HL-60 (cell line): ENCODE data around the gene POMP.

Source experiments
- GABPA ChIP-seq: IDR thresholded peaks from 2 replicates; pipeline ENCODE4 v1.6.1; 2012; ENCODE audit warnings: low read depth
- POLR2AphosphoS5 ChIP-seq: IDR thresholded peaks from 2 replicates; pipeline ENCODE4 v1.6.1; 2012; ENCODE audit warnings: low read depth
- TF ChIP-seq, protein P1 (sequence below): IDR thresholded peaks from one replicate; pipeline ENCODE4 v1.5.1; 2011; ENCODE audit warnings: low read length, control low read depth, inconsistent platforms; ENCODE audit not compliant: insufficient read depth
- TF ChIP-seq, protein P2 (sequence below): IDR thresholded peaks from 2 replicates; pipeline ENCODE4 v1.6.1; 2012; ENCODE audit warnings: low read depth; ENCODE audit not compliant: insufficient replicate concordance

GRCh38 chr13:28719227-28720055, 60.5 kb downstream of the POMP start:
- TF ChIP-seq, protein P1, sequence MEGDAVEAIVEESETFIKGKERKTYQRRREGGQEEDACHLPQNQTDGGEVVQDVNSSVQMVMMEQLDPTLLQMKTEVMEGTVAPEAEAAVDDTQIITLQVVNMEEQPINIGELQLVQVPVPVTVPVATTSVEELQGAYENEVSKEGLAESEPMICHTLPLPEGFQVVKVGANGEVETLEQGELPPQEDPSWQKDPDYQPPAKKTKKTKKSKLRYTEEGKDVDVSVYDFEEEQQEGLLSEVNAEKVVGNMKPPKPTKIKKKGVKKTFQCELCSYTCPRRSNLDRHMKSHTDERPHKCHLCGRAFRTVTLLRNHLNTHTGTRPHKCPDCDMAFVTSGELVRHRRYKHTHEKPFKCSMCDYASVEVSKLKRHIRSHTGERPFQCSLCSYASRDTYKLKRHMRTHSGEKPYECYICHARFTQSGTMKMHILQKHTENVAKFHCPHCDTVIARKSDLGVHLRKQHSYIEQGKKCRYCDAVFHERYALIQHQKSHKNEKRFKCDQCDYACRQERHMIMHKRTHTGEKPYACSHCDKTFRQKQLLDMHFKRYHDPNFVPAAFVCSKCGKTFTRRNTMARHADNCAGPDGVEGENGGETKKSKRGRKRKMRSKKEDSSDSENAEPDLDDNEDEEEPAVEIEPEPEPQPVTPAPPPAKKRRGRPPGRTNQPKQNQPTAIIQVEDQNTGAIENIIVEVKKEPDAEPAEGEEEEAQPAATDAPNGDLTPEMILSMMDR = no peak
- TF ChIP-seq POLR2AphosphoS5 (no peak), GABPA (no peak)
- TF ChIP-seq, protein P2, sequence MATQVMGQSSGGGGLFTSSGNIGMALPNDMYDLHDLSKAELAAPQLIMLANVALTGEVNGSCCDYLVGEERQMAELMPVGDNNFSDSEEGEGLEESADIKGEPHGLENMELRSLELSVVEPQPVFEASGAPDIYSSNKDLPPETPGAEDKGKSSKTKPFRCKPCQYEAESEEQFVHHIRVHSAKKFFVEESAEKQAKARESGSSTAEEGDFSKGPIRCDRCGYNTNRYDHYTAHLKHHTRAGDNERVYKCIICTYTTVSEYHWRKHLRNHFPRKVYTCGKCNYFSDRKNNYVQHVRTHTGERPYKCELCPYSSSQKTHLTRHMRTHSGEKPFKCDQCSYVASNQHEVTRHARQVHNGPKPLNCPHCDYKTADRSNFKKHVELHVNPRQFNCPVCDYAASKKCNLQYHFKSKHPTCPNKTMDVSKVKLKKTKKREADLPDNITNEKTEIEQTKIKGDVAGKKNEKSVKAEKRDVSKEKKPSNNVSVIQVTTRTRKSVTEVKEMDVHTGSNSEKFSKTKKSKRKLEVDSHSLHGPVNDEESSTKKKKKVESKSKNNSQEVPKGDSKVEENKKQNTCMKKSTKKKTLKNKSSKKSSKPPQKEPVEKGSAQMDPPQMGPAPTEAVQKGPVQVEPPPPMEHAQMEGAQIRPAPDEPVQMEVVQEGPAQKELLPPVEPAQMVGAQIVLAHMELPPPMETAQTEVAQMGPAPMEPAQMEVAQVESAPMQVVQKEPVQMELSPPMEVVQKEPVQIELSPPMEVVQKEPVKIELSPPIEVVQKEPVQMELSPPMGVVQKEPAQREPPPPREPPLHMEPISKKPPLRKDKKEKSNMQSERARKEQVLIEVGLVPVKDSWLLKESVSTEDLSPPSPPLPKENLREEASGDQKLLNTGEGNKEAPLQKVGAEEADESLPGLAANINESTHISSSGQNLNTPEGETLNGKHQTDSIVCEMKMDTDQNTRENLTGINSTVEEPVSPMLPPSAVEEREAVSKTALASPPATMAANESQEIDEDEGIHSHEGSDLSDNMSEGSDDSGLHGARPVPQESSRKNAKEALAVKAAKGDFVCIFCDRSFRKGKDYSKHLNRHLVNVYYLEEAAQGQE = no peak
